Loucy (cell line): ENCODE data around the gene CGN.

Source experiments
- CTCF ChIP-seq: fragments of 200-600 bp; sonication (generic); conservative IDR thresholded peaks from 2 replicates; pipeline ENCODE4 v1.5.1; 2014; ENCODE audit warnings: mild to moderate bottlenecking, antibody characterized with exemption, low read length
- EZH2phosphoT487 ChIP-seq: fragments of 200-600 bp; IDR thresholded peaks from 2 replicates; pipeline ENCODE4 v1.6.1; 2018; ENCODE audit warnings: antibody characterized with exemption, mild to moderate bottlenecking, moderate library complexity, borderline replicate concordance

DNA sequence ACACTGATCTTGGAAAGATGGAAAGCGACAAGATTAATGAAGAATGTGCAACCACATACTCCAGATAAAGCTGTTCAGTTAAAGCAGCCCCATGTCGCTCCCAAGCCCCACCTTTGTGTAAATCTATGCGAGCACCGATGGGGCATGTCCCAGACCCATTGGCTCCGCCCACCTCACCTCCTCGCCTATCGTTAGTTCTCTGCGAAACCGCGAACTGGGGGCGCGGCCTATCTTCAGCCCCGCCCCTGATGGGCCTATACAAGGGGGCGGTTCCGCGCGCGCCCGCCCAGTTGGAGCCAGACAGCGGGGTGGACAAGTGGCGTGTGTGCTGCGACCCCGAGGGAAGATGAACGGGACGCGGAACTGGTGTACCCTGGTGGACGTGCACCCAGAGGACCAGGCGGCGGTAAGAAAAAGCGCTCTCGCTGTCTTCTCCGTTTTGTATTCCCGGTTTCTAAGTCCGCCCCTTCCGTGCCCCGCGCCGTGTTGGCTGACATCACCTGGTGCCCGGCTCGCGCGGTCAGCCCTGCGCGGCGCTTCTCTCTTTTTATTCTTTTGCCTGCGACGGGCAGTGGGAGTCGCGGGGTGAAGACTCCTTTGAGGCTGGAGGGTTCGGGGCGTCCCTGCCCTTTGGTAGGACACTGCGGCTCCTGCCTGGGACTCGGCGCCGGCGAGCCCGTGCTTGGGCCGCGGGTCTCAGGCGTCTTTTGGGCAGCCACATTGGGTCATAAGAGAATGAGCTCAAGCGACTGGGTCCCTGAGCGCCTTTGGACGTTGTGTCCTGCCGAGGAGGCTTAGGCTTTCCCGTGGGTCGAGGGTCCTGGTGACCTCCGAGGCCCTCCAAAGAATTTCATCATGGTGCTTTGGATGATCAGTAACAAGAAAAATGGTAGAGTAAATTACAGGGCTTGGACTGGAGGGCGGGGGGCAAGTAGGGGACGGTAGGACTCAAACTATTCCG lies 29.1 kb downstream of the CGN start, which contains the start of gene TUFT1:
- no peak for TF ChIP-seq EZH2phosphoT487
- no peak for TF ChIP-seq CTCF
